ENCODE results near the gene KIFBP. TPM values are rescaled to one million over a fixed set of nuclear protein-coding genes. Genes with fewer than 3 reads are reported as not detected.

Gene KIFBP
- total and polyA plus RNA-seq, 8 donors: 5.5 to 16.4 (median 6.7) TPM

DNA sequence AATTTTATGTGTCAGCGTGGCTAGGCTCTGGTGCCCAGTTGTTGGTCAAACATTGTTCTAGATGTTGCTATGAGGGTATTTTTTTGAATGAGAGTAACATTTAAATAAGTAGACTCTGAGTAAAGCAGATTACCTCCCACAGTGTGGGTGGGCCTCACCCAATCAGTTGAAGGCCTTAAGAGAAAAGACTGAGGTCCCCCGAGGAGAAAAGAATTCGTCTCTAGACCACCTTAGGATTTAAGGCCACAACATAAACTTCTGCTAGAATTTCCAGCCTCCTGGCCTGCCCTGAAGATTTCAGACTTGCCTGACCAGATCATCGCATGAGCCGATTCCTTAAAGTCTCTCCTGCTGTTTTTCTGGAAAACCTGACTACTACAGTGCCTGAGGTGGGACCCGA is 54.2 kb downstream of the KIFBP start:
- DNase-seq (no peak), ATAC-seq (no peak), FAIRE-seq (no peak)
- H3K36me3 ChIP-seq: no peaks in the 10 kb centered on the region
- no peak for TF ChIP-seq CTCF (IDR thresholded peaks at IDR 0.05)
- H3K9me3 ChIP-seq: no peaks in the 10 kb centered on the region
- no peaks in the 10 kb centered on the region for H3K27me3 ChIP-seq
- H3K4me1 ChIP-seq: no peaks in the 10 kb centered on the region
- no peak overlapping the region for H3K27ac ChIP-seq
- intact Hi-C loops (cut with DNase I): no loop called here
- no peak overlapping the region for H3K4me3 ChIP-seq
- 86 to 95% methylated on average over 6 of the region's 6 CpGs for WGBS, 2 donors

GRCh38 chr10:69043931-69044531 is 55.4 kb downstream of the KIFBP start:
- H3K36me3 ChIP-seq: no peaks in the 10 kb centered on the region
- H3K27ac ChIP-seq: peak overlapping the region in 2 of 4 donors; percentile 23 to 38
- H3K4me3 ChIP-seq: no peak overlapping the region
- FAIRE-seq (no peak), ATAC-seq (no peak), DNase-seq (no peak)
- no peaks in the 10 kb centered on the region for H3K9me3 ChIP-seq
- WGBS, 2 donors: 70 to 73% methylated on average over 10 of the region's 10 CpGs
- intact Hi-C loops (cut with DNase I): no loop called here
- no peaks in the 10 kb centered on the region for H3K4me1 ChIP-seq
- TF ChIP-seq CTCF (IDR thresholded peaks at IDR 0.05): no peak
- no peaks in the 10 kb centered on the region for H3K27me3 ChIP-seq

- FAIRE-seq: no peak
Measured at GRCh38 chr10:69044546-69044945, 55.9 kb downstream of the KIFBP start.

GRCh38 chr10:69045441-69046300 is 57.1 kb downstream of the KIFBP start:
- H3K4me1 ChIP-seq: no peaks in the 10 kb centered on the region
- no peak overlapping the region for H3K4me3 ChIP-seq
- intact Hi-C loops (cut with DNase I): no loop called here
- H3K9me3 ChIP-seq: no peaks in the 10 kb centered on the region
- 74 to 76% methylated on average over 6 of the region's 6 CpGs for WGBS, 2 donors
- no peak for DNase-seq
- no peak for TF ChIP-seq CTCF (IDR thresholded peaks at IDR 0.05)
- no peaks in the 10 kb centered on the region for H3K27me3 ChIP-seq
- peak overlapping the region in 2 of 4 donors; percentile 23 to 52 for H3K27ac ChIP-seq
- FAIRE-seq: no peak
- peak in 2 of 4 donors; percentile 34 to 35 for ATAC-seq
- H3K36me3 ChIP-seq: no peaks in the 10 kb centered on the region

More at GRCh38 chr10:69044546-69044945, 55.9 kb downstream of the KIFBP start:
- ATAC-seq: no peak
- TF ChIP-seq CTCF (IDR thresholded peaks at IDR 0.05): no peak
- Histone ChIP-seq H3K4me1 (no peaks in the 10 kb centered on the region), H3K9me3 (no peaks in the 10 kb centered on the region), H3K36me3 (no peaks in the 10 kb centered on the region), H3K27ac (peak overlapping the region in 2 of 4 donors; percentile 23 to 38), H3K27me3 (no peaks in the 10 kb centered on the region), H3K4me3 (no peak overlapping the region)
- intact Hi-C loops (cut with DNase I): no loop called here
- no peak for DNase-seq
- WGBS, 2 donors: 90 to 91% methylated on average over 1 of the region's 1 CpG
